A549 (cell line): ENCODE measurements around the gene CCDC80.

Experiments used
- BCL3 ChIP-seq: fragments of >200 bp; sonication (Bioruptor Twin); formaldehyde crosslinking; IDR thresholded peaks from 3 replicates; pipeline ENCODE4 v1.6.1; 2016
- CBX2 ChIP-seq: fragments of 200-600 bp; sonication (generic); IDR thresholded peaks from 2 replicates; pipeline ENCODE4 v1.6.1; 2016; ENCODE audit warnings: low read depth, mild to moderate bottlenecking, borderline replicate concordance
- CBX8 ChIP-seq: fragments of 200-600 bp; sonication (generic); IDR thresholded peaks from 2 replicates; pipeline ENCODE4 v1.6.1; 2016
- CEBPB ChIP-seq, 2 experiments: fragments of >200 bp in 1 of 2; sonication (Bioruptor Twin) in 1 of 2; formaldehyde crosslinking in 1 of 2; IDR thresholded peaks; 2 replicates each; pipeline ENCODE4 v1.6.1; 2012 to 2016
- CHD2 ChIP-seq: fragments of 150-350 bp; IDR thresholded peaks from 2 replicates; pipeline ENCODE4 v1.6.1; 2014; ENCODE audit warnings: low read length; ENCODE audit not compliant: partially characterized antibody
- CTCF ChIP-seq: fragments of >200 bp; sonication (Bioruptor Twin); formaldehyde crosslinking; IDR thresholded peaks from 3 replicates; pipeline ENCODE4 v1.5.1; 2016
- ESRRA ChIP-seq: fragments of 150-350 bp; IDR thresholded peaks from 2 replicates; pipeline ENCODE4 v1.6.1; 2014; ENCODE audit warnings: mild to moderate bottlenecking, low read length, borderline replicate concordance
- HDAC2 ChIP-seq: fragments of 200-600 bp; sonication (generic); IDR thresholded peaks from 2 replicates; pipeline ENCODE4 v1.6.1; 2016
- JUN ChIP-seq, 2 experiments: fragments of >200 bp; sonication (Bioruptor Twin); formaldehyde crosslinking; IDR thresholded peaks; 2 replicates in 1 of 2; 3 replicates in 1 of 2; pipeline ENCODE4 v1.6.1; 2016 to 2017
- POLR2A ChIP-seq: IDR thresholded peaks from 2 replicates; pipeline ENCODE4 v1.6.1; 2012; ENCODE audit warnings: mild to moderate bottlenecking, low read length
- REST ChIP-seq: fragments of 200-600 bp; sonication (generic); IDR thresholded peaks from 2 replicates; pipeline ENCODE4 v1.6.1; 2016; ENCODE audit warnings: antibody characterized with exemption, mild to moderate bottlenecking, moderate library complexity

GRCh38 chr3:112687616-112688015 is 46.7 kb upstream of the CCDC80 start:
- TF ChIP-seq HDAC2, result no peak
- TF ChIP-seq CTCF, result no peak
- no peak for TF ChIP-seq CHD2
- no peak for TF ChIP-seq CBX2
- no peak for TF ChIP-seq POLR2A
- TF ChIP-seq ESRRA, result no peak
- no peak for TF ChIP-seq REST
- TF ChIP-seq CEBPB (IDR thresholded peaks at IDR 0.05), result no peak
- no peak for TF ChIP-seq BCL3
- TF ChIP-seq JUN (IDR thresholded peaks at IDR 0.05), result no peak
- no peak for TF ChIP-seq CBX8
